ENCODE results near the gene EID2. TPM values are rescaled to one million over a fixed set of nuclear protein-coding genes. Genes with fewer than 3 reads are reported as not detected.

EID2 gene
- total and polyA plus RNA-seq, 2 of the 13 experiments (the other 11 are each of a cell fraction or from before 2014, with no cell fraction given): 3.7 to 14.1 TPM

- TF ChIP-seq ZBTB7B (CRISPR knock-in tag; IDR thresholded peaks at IDR 0.05) (peak; percentile 37; the same call in 1 of the 2 replicates), ZNF207 (IDR thresholded peaks at IDR 0.05; ENCODE audit: borderline replicate concordance) (no peak), SIN3A (IDR thresholded peaks at IDR 0.05; ENCODE audit: borderline replicate concordance, low read depth, low read length) (no peak), AKAP8 (CRISPR knock-in tag; IDR thresholded peaks at IDR 0.05) (peak; percentile 84), GATA4 (IDR thresholded peaks at IDR 0.05; ENCODE audit: borderline replicate concordance, low read depth) (no peak), IKZF4 (CRISPR knock-in tag; IDR thresholded peaks at IDR 0.05; ENCODE audit: borderline replicate concordance, low read depth, not compliant biosample characterization) (peak; percentile 98), NFYB (CRISPR knock-in tag; IDR thresholded peaks at IDR 0.05) (no peak), ZNF558 (CRISPR knock-in tag; IDR thresholded peaks at IDR 0.05; ENCODE audit: borderline replicate concordance) (peak; percentile 97; the same call in 1 of the 2 replicates), ZNF234 (CRISPR knock-in tag; conservative IDR thresholded peaks at IDR 0.05) (peak; percentile 89), ZNF30 (CRISPR knock-in tag; IDR thresholded peaks at IDR 0.05) (no peak), ARHGAP35 (CRISPR knock-in tag; IDR thresholded peaks at IDR 0.05; ENCODE audit: borderline replicate concordance) (0 out of 2 replicates have a peak, but pooled peaks have one; percentile 48), ZNF549 (CRISPR knock-in tag; IDR thresholded peaks at IDR 0.05) (peak; percentile 79; the same call in 1 of the 2 replicates), FOXM1 (CRISPR knock-in tag; IDR thresholded peaks at IDR 0.05) (peak; percentile 89), CHD4 (IDR thresholded peaks at IDR 0.05; ENCODE audit: borderline replicate concordance, low read length) (no peak), MXI1 (IDR thresholded peaks at IDR 0.05; ENCODE audit: borderline replicate concordance, low read depth, low read length) (peak; percentile 43; the same call in 1 of the 3 replicates), TBX2 (CRISPR knock-in tag; IDR thresholded peaks at IDR 0.05; ENCODE audit: borderline replicate concordance) (peak; percentile 75; the same call in 1 of the 2 replicates), KLF11 (CRISPR knock-in tag; IDR thresholded peaks at IDR 0.05) (no peak), ELK4 (CRISPR knock-in tag; IDR thresholded peaks at IDR 0.05; ENCODE audit: borderline replicate concordance) (peak; percentile 82; the same call in 1 of the 2 replicates), MNT (IDR thresholded peaks at IDR 0.05) (no peak), POGZ (CRISPR knock-in tag; IDR thresholded peaks at IDR 0.05) (0 out of 2 replicates have a peak, but pooled peaks have one; percentile 33), ATF3 (CRISPR knock-in tag; IDR thresholded peaks at IDR 0.05) (0 out of 2 replicates have a peak, but pooled peaks have one; percentile 45), SMAD1 (CRISPR knock-in tag; IDR thresholded peaks at IDR 0.05; ENCODE audit: borderline replicate concordance, low read depth) (peak; percentile 48; the same call in 1 of the 2 replicates), GRHL1 (CRISPR knock-in tag; conservative IDR thresholded peaks at IDR 0.05) (no peak; the same call in 1 of the 2 replicates), CCDC6 (CRISPR knock-in tag; IDR thresholded peaks at IDR 0.05) (peak; percentile 99), TCF7L2 (IDR thresholded peaks at IDR 0.05; ENCODE audit: low read depth, low read length) (no peak), SKI (IDR thresholded peaks at IDR 0.05; ENCODE audit: partially characterized antibody) (no peak)
These were observed 32.8 kb downstream of the EID2 start (continued) for GRCh38 chr19:39506944-39507714.

Measured in HepG2 (cell line).